Hypothalamus (tissue), 51 donors: Measurements from ENCODE around the gene MRPL2.
"Not testable (repeated sequence)": the region's sequence is repeated elsewhere in the genome, so short reads cannot be mapped to it uniquely, and the experiment has no call there.

Experiments used
- DNase-seq, 51 donors: peaks; one replicate each; lab custom pipeline; 2025; lab: John Stamatoyannopoulos, UW

Gene MRPL2

DNA sequence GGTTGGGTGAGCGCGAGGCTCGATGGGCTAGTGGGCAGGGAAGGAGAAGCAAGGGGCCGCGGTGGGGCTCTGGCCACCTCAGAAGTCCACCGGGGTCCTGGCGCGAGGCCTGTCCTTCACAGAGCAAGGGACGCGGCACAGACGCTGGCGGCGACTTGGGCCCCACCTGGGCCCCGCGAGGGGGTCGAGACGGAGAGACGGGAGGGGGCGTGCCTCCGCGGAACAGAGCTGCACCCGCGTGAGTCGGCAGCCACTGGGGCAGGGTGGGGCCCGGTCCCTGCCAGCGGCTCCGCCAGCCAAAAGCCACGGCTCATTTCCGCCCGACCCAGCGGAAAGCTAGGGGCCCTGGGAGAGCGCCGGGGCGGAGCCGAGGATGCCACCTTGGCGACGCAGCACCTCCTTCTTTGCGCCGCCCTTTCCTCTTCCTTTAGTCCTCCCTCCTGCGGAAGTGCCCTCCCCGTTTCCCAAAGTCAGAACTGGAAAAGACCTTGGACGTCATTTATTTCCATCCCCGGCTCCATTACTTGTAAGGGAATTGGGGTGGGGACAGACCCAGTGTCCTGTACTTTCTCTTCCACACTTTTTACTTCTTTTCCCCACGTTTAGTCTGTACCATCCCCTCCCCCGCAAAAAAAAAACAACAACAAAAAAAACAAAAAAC, 5.6 kb downstream of the MRPL2 start, which contains the start of gene CUL7:
TSS of gene CUL7 (minus strand) at position 307 of the 661 bp plus-strand sequence. CDS start 1,063 bp downstream, outside the sequence.
- DNase-seq: peak in 49 of 51 donors; percentile 14 to 84 (median 64)

DNA sequence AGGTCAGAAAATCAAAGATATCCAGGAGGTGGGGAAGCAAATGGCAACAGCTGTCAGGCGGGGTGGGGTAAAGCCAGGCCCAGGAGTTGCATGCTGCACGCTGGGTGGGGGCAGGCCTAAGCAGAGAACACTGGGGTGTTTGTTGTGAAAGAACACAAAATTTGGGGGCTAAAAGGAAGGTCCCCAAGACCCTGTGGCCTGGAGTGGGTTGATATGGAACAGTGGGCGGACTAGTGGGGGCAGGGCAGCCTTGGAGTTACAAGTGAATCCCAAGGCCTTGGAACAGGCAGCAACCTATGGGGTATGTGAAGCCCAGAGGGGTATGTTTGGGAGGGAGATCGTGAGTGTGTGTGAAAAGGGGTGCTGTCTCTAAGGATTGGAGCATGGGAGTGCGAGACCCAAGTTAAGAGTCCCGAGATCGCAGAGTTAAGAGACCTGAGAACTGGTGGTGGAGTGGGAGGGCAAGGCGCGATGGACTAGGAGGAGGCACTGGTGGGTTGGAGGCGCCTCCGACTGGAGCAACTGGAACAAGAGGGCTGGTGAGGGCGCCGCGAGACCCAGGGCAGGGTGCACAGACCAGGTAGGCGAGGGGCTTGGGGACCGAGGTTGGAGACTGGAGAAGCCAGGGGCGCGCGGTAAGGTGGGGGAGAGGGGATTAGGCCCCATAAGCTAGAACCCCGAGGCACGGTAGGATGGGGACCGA, 6.2 kb downstream of the MRPL2 start:
- peak in 9 of 51 donors; percentile 12 to 45 (median 33) for DNase-seq

DNA sequence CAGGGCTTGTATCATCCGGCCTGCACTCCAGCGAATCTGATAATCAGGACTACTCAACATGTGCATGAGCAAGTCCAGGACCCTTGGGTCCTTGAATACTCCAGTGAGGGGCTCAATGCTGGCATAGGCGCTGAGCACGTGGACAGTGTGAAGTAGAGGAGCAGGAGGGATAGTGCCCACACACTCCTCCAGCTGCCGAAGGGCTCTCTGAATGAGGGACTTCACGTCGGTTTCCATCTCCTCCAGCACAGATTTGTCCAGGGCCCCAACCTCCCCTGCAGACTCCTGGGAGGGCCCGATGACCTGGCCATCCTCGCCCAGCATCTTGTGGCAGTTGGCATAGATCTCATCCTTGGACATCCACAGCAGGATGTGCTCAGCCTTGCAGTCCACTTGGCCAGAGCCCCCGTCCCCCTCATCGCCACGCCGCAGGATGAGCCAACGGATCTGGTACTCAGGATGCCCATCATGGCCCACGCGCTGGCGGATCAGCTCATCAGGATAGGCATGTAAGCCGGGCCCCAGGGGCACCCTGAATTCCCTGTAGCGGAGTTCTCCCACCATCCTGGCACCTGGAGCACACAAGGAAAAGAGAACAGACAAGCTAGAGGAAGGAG, 6.9 kb downstream of the MRPL2 start:
- DNase-seq: no peak

DNA sequence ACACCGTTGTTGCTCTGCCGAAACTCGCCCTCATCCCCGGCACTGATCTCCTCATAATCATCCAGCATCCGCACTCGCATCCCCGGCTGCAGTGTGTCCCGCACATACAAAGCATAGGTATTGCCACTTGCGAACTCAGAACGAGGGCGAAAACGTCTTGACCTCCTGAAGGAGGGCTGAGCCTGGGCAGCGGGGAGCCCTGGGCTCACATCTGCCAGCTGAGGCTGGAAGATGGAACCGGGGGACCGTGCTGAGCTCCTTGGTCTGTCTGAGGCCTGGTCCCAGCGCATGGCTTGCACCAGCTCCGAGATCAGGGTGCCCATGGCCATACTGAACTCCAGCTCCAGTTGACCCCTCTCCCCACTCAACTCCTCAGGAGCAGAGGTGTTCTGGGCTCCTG, 8.3 kb downstream of the MRPL2 start:
- DNase-seq: no peak

DNA sequence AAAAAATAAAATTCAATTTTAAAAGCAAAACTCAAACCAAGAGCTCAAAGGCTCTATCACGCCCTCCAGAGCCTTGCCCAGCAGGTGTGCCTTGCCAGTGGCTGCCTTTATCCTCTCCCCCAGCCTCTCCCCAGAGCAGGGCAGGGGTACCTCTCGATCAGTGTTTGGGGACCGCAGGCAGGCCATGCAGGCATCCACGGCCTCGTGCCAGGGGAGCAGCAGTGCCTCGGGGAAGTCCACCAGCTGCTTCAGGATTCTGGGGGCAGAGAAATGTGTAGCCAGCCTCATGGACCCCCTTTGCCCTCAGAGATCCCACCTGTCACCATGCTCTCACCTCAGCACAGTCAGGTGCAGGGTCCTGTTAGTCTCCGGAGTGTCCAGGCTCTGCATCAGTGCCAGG, 11.2 kb downstream of the MRPL2 start:
- DNase-seq: no peak

DNA sequence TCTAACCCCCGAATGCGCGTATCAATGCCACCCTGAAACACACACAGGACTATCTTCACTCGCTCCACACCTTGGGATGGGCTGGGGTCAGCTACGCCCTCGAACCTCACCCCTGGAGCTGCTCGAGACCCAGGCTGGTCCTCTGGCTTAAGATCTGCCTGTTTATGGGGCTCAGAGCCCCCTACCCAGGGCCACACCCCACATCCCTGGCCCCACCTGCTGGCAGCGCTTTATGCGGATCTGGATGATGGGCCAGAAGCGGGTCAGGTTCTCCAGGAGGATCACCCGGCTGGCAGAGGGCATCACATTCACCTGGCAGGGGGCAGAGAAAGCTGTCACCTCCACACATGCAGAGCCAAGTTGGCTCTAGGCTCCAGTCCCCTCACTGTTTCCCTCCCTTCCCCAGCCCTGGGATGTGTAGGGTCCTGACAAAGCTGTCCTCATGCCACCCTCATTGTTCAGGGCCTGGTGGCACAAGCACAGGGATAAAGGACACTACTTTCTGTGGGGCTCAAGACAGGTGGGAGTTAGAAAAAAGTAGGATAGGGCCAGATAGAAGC, 13.8 kb downstream of the MRPL2 start:
- DNase-seq: no peak

DNA sequence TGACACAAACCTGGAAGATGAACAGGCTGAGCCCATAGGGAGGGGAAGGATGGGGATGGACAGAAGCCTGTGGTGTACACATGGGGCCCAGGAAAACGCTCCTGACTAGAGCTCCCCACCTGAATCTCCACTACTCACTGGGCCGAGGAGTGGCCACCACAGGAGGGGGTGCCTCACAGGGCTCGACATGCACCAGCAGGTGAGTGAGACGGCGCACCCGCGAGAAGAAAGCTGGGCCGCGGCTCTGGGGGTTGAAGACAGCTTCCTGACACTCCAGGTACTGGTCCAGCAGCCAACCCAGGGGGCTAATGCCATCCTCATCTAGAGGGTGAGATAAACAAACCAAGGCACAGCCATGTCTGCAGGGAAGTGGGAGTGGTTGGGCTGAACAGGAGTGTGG, 15.9 kb downstream of the MRPL2 start:
- DNase-seq: no peak

DNA sequence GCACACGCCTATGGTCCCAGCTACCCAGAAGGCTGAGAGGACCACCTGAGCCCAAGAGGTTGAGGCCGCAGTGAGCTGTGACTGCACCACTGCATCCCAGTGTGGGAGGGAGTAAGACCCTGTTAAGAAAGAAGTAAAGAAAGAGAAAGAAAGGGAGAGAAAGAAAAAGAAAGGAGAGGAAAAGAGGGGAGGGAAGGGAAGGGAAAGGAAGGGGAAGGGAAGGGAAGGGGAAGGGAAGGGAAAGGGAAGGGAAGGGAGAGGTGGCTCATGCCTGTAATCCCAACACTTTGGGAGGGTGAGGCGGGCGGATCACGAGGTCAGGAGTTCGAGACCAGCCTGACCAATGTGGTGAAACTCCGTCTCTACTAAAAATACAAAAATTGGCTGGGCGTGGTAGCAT, 17.8 kb downstream of the MRPL2 start:
- not testable (repeated sequence) for DNase-seq

DNA sequence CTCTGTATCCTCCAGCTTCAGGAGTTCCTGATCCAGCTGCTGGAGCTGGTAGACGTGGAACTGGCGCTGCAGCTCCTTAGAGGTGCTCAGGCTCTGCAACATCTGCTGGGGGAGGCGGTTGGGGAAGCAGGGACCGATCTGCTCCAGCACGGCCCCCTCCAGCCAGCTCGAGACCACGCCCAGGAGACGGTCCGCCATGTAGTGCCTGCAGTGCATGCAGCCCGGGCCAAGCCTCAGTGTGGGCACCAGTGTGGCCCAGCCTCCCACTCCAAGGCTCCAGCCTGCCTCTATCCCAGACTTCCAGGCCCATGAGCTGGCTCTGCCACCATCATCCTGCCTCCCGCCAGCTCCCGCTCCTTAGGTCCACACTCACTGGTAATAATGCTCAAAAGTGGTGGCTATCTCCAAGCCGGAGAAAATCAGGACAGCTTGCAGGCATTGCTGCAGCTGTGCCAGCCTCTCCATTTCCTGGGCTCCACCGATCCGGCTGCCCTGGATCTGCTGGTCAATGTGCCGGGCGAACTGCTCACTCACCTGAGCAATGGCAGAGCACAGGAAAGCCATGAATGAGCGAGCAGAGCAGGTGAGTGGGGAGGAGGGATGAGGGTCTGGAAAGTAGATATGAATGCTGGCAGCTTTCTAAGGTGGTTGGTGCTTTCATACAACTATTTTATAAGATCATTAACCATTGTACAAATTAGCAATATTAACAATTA, 18.5 kb downstream of the MRPL2 start:
- no peak for DNase-seq

DNA sequence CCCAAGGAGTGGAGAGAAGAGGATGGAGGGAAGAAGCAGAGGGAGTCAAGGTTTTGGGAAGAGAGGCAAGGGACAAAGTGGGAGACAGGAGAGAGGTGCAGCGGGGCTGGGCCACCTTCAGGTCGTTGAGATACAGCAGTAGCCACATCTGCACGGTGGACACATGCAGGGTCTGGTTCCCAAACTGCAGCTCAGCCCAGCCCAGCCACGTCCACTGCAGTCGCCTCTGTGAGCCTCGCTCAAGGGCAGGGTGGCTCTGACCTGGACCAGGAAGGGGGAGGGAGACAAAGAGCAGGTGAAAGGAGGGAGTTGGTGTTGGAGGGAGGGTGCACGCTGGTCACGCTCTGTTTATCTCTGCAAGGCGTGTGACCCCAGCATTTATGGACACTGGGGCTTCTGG, 20.5 kb downstream of the MRPL2 start:
- DNase-seq: no peak

DNA sequence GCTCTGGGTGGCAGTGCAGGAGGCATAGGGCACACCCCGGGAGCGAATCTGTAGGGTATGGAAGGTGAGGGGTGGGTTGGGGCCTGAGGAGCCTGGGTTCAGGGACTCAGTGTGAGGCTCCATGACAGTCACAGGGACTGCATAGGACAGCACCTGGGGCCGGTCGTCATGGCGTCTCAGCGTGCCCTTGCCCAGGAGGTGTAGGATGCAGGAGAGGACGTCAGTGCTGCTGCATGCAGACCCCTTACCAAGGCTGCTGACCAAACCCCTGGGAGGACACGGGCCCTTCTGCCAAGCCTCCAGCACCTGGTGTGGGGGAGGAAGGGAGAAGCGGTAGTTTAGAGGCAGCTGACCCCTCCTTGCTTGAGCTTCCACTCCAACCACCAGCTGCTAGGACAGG, 21.5 kb downstream of the MRPL2 start:
- no peak for DNase-seq

DNA sequence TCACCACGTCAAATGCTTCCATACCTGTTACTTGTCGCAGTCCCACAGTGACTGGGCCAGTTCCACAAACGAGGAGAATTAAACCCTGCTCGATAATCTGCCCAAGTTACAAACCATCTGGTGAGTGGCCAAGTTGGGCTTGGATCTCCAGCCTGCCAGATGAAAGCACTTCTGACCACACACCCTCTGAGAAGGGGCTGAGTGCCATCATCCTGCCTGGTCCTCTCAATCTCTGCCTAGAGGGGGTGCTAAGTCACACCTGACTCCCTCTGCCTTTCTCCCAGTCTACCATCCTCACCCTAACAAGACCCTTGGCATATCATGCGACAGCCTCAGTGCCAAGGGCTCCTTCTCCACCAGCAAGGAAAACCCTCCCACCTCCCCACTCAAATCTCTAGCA, 22.0 kb downstream of the MRPL2 start:
- DNase-seq: no peak

DNA sequence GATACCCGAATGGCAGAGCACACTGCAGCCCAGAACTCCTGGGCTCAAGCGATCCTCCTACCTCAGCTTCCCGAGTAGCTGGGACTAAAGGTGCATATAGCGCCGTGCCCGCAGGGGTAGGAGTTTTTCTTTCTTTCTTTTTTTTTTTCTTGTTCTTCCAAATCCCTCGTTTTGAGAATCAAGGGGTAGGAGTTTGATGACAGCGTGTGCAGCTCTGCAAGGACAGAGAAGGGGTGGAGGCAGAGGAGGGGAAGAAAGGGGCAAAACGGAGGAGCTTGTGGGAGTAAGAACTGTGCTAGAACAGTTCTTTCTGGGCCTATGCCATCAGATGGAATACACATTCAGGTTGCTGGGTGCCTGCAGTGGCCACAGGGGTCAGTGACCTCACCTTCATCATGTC, 22.5 kb downstream of the MRPL2 start:
- DNase-seq: no peak

DNA sequence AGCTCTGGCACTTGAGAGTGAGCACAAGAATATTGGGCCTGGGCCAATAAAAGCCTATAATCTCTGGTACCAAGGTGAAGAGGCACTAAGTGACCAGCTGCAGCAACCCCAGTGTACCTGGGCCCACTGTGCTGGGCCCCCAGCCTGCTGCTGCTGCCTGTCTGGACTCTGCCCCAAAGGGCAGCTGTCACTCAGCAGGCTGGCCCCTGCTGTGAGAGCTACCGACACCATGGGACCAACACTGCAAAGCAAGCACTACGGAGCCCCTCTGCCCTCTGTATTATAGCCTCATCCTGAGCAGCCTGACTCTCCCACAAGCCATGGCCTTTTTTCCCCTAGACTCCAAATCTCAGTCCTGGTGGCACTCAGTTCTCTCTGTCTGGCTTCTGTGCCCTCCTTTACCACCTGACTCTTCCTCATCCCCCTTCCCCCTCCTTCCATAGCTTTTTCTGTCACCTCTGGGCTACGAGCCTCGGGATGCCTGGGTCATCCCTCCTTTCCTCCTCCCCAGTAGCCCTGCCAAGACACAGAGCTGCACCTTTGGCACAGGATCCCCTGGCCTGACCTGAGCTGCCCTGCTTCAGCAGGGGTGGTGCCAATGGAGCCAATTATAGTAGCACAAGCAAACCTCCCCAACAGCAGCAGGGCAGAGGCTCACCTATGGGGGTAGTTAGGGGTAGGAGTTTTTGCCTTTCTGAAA, 23.6 kb downstream of the MRPL2 start:
- no peak for DNase-seq

DNA sequence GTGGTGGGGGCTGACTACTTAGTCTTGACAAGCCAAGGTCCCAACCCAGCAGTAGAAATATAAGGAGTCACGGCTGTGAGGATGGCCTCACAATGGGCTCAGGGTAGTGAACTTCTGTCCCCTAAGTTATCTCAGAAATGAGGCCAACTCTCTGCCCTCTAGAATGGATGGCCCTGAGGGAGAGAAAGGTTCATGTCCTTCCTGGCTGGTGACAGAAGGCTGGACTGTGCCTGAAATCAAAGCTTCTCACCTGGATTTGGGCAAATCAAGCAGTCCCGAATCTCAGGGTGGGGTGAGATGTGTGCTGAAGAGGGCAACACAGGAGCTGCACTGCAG, 25.1 kb downstream of the MRPL2 start:
- DNase-seq: no peak

DNA sequence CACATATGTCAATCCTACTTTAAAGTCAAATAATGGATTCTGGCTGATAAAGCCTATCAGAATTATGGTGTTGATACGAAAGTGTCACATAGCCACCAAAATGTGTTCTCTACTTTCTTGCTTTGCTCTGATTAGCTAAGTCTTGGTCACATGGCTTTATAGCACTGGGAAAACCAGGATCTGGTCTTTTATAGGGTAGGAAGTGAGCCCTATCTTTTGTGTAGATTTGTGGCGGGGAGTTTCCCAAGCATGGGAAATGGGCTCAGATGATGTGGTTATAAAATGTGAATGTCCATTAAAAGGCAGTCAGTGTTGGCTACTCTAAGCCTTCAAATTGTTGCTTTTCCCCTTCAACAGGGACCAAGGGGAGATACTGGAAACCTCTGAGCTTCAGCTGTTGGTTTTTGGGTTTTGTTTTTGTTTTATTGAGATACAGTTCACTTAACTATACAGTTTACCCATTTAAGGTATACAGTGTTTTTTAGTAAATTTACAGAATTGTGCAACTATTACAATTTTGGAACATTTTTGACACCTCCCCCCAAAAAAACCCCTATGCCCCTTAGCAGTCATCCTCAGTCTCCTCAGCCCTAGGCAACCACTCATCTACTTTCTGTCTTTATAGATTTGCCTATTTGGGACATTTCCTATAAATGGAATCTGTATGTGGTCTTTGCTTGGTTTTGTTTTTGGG, 25.6 kb downstream of the MRPL2 start:
- DNase-seq: no peak

DNA sequence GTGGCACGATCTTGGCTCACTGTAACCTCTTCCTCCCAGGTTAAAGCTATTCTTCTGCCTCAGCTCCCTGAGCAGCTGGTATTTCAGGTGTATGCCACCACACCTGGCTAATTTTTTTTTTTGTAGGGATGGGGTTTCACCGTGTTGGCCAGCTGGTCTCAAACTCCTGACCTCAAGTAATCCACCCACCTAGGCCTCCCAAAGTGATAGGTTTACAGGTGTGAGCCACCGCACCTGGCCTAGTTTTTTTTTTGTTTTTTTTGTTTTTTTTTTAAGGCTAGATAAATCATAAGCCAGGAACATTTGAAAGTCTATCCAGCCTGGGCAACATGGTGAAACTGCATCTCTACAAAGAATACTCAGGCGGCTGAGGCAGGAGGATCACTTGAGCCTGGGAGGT, 26.9 kb downstream of the MRPL2 start:
- no peak for DNase-seq

DNA sequence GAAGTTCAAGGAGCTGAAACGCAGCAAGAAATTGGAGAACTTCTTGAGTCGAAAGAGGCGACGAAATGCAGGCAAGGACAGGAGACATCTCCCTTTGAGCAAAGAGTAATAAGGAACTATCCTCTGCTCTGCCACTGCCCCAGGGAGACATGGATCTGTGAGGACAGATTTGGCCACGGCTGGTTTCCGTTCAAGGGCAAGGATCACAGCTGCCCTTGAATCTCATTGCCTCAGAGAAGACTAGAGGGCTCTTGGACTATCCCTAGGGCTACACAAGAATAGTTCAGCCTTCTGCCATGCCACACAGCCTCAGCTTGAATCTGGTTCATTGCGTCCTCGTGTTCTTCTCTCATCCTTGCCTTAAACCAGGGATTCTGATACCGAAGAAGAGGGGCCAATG, 30.1 kb downstream of the MRPL2 start:
- DNase-seq: no peak

DNA sequence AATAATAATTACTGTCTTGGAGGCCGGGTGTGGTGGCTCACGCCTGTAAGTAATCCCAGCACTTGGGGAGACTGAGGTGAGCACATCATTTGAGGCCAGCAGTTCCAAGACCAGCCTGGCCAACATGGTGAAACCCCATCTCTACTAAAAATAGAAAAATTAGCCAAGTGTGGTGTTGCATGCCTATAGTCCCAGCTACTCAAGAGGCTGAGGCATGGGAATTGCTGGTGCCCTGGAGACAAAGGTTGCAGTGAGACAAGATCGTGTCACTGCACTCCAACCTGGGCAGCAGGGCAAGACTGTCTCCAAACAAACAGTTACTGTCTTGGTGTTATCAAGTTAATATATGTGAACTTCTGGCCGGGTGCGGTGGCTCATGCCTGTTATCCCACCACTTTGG, 32.9 kb downstream of the MRPL2 start:
- no peak for DNase-seq

DNA sequence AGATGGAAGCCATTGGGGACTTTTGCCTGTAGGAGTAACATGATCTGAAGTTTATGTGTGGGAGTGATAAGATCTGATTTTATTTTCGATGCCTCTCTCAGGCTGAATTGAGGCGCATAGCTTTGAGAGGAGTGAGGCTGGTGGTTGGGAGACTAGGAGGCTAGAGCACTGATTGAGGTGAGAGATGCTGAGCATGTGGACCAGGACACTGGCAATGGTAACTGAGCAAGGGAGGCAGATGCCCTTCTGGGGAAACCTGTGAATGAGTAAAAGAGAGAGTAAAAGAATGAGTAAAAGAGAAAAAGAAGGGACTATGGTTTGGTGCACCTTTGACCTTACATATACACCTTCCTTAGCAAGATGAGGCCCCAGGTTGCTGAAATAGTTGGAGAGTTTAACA, 34.8 kb downstream of the MRPL2 start:
- no peak for DNase-seq
